HG02759 (cell line): ENCODE results near the gene ST8SIA2.

Experiments used
- ATAC-seq: cut with Tn5 transposase; IDR thresholded peaks from one replicate; pipeline ENCODE4 v1.9.1; 2021; ENCODE audit warnings: mild to moderate bottlenecking, moderate library complexity; ENCODE audit not compliant: unreplicated experiment

The ST8SIA2 gene

DNA sequence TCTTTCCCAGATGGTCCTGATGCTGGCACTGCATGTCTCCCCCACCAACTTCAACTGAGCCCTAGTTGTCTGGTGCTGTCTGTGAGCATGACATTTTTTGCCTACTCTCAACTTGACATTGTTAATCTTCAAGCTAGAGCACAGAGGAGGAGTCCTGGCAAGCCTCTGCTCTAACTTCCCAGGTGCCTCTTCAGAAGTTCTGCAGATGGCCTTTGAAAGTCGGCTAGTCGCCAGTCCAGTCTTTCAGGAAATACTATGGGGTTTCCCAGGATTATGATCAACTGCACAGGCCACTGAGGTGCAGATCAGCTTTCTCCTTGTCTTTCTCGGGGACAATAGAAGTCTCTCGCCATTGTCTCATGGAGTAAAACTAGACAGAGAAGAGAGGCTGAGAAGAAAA, 86.7 kb downstream of the ST8SIA2 start:
- no peak for ATAC-seq

DNA sequence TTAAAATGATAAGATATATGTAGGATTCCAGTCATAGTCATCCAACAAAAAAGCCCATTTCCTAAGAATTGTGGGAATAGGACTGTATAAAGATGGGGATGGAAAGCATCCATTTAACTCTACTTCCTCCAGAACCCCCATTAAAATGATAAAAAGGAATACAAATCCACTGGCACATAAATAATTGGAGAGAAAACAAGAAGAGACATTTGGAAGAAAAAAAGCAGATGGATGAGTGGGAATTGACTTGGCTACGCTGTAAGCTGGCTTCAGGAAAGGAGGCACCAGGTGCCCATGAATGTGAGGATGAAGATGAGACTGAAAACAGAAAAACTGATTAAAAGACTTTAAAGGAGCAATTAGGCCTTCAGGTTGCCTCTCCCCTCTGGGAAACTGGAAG, 91.8 kb downstream of the ST8SIA2 start:
- no peak for ATAC-seq

DNA sequence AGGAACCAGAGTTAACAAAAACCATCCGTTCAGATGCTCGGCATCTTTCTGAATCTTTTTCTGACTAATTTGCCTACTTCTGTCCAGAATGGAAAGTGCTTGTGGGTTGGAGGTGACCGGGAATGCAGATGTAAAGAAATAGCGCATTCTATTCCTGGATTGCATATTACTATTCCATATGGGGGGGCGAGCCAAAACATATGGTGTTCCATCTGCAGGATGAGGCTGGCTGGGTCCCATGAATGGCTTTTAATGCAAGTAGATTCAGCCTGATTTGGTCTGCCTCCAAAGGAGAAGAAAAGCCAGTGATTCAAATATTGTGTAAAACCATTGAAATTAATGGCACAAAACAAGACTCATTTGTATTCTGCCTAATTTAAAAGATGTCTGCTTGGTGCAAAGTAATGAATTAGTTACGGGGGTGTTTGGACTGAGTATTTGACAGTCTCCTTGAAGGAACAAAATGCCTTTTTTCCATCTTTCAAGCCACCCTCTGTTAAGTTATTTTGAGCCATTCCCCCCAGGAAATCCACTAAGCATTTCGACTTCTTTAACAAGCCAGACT, 99.0 kb downstream of the ST8SIA2 start:
- no peak for ATAC-seq

DNA sequence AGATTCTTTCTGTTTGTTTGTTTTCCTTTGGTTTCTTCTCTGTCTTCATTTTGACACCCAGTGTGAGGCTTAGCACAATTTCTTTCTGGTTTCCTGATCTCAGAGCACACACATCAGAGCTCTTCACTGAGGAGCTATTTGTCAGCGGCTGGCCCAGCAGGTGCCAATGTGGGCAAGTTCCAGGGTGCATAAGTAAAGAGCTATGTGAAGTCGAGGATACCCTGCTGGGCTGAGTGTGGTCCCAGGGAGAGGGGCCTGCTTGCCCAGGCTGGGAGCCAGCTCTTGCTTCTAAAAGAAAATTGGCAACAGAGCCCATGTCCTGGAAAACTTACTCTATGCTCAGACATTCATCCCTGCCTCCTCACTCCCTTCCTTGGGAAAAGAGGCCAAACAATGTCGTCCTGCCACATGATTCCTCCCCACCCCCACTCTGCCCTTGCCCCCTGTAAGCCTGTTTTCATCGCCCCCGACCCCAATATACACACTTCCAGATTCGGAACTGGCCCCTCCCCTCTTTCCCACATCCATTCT, 101.2 kb downstream of the ST8SIA2 start:
- ATAC-seq: no peak

DNA sequence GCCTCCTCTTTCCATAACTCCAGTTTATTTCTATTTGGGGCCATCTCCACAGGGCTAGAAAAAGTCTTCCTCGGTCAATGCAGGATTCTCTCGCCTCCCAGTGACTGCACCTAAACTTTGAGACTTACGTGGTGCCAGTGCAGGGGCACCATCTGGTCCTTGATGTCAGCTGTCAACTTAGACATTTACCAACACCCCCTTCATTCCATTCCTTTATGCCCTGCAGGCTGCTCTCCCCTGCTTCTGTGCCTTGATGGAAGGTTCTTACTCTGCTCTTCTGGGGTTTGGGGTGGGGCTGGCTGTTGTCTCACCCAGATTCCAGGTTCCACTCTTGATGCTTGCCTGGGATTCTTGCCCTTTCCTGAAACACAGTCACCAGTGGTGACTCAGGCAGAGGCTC, 101.8 kb downstream of the ST8SIA2 start:
- ATAC-seq: no peak

DNA sequence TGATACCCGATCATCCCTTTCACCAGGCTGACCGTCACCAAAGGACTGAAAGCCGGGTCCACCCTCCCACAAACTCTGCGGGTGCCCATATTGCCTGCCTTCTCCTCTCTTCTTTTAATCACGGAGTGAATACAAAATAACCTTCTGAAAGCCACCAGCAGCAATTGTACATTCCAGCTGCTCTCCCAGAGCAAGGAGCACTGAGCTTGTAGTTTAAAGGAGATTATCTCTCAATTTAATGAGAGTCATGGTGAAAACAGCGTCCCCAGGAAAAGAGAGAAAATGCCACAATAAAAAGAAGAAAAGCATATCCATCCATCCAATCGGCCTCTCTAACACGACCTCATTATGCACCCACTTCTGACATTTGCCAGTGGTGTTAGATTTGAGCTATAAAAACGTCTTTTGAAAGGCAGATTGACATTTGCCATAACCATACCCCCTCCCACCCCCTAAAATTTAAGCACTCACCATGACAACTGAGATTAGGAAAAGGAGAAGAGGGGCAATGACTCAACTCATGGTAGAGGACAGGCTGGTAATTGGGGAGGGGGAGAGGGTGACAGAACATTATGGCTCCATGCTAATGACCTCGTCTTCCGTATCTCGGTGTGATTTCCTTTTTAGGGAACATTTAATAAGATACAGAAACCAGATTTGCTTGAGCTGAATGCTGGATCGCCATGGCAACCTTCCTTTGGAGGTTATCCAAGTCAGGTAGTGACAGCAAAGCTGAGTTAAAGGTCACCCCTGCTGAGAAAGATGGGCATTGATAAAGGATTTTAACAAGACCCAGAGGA, 106.2 kb downstream of the ST8SIA2 start:
- ATAC-seq: no peak

DNA sequence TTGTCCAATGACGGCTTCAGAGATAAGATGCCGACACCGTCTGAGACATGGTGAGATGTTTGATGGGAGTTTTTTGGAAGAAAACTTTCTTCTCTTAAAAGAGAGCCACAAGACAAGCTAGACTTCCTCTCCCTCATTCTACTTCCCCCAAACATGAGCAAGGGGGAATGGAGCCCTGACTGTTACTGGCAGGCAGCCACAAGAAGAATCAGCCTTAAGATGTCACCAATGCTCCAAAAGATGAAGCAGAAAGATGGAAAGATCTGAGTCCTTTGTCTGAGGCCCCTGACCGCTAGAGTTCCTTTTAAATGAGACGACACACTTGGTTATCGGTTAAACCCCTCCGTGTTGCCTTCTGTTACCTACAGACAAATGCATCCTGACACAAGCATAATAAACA, 108.7 kb downstream of the ST8SIA2 start:
- no peak for ATAC-seq

DNA sequence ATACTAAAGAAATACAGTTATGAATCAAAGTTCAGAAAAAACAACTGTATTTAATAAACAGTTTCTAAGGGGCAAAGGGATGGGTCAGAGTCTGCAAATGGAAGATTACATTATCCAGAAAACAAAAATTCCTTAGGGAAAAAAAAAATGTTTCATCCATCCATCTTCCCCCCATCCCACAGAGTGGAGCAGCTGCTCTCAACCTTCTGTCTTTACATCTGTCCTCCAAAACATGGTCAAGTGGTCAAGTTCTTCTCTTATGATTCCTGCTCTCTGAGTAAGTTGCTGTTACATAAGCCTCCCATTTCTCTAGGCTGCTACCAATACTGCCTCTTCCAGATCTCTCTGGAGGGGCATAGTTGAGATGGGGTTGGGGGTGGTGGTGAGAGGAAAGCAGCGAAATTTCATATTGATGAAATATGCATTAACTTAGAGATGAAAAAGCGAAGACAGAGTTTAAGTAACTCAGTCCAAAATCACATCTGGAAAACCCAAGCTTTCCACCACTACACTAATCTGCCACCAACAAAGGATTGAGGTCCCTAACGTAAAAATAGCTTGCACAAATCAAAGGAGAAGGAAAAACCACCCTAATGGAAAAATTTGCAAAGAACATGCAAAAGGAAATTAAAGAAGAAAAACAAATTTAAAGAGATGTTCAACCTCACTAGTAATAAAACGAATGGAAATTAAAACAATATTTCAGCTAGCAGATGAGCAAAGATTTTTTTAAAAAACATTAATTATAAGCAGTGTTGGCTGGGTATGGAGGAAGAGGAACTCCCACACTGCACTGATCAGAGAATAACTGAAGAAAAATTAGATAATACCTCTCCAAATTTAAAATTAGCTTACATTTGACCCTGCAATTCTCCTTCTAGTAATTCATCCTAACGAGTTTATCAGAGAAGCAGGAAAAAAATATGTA, 109.5 kb downstream of the ST8SIA2 start:
- no peak for ATAC-seq

DNA sequence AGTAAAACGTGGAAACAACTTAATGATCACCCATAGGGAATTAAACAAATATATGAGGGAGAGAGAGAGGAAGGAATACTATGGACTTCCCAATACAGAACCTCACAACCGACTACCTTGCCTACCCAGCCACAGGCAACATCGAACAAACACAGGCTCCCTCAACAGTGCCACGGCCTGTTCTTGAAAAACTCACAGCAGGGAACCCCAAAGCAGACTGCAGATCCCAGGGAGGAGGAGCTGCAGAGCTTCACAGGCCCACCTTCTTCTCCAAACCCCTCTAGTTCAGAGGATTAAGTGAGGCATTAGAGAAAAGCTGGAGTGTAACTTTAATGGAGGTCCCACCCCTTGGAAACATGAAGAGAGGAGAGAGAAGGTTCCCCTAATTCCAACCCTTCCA, 110.2 kb downstream of the ST8SIA2 start:
- no peak for ATAC-seq

DNA sequence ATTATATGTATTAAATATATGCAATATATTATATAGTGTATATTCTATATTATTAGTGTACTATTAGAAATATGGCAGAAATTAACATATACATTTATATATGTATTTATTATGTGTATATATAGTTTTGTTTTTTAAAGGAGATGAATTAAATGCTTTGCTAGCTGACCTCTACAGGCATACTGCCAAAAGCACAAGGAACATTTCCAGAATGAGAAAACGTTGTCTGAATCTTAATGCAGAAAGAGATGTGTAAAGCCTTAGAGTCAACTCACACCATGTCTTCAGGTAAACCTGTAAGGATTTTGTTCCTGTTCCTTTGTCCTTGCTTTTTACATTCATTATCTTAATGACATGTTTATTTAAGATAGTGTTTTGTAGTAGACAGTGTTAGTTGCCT, 111.9 kb downstream of the ST8SIA2 start:
- no peak for ATAC-seq

DNA sequence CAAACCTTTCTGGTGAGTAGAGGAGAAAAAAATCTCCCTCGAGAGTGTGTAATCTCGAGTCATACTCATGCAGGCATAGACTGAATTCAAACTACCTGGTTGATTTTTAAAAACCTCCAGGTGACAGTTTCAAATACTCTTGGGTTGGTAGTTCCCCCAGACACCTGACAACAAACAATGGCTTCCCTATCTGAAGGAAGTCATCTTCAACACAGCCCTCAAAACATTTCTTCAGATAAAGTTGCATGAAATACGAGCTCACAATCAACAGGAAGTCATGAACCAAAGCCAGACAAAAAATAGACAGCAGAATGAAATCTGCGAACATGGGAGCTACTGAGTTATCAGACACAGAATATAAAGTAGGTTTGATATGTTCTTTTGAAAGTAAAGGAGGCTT, 112.8 kb downstream of the ST8SIA2 start:
- no peak for ATAC-seq

DNA sequence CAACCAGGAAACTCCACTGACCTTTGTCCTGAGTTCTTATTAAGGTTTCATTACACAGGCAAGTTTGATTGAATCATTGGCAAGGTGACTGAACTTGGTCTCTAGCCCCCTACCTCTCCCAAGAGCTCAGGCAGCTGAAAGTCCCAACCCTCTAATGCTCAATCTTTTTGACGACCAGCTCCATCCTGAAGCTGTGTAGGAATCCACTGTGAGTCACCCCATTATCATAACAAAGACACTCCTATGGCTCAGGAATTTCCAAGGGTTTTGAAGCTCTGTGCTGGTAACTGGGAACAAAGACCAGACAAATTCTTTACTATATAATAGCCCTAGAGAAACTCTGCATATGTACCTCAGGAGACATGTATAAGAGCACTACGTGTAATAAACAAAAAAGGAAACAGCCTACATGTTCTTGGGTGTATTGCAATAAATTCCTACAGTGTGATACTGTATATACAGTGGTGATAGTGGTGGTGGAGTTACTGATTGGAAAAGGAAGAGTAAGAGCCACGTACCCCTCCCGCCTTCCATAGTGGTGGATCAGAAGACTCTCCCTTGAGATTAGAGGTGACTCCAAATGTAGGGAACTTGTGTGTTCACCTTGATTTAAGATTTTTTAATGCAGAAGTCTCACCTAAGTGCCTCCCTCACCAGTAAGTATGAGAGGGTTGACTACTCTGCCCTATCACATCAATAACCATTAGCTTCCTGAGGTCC, 116.6 kb downstream of the ST8SIA2 start:
- no peak for ATAC-seq
